HEK293 (cell line): ENCODE results near the gene HSDL1.
A peak's percentile ranks its signal among the peaks of the same experiment; 100 is the strongest.

ENCODE experiments used
- CTCF ChIP-seq: fragments of 450-650 bp; formaldehyde crosslinking; IDR thresholded peaks from 2 replicates; pipeline ENCODE4 v1.5.1; 2016; ENCODE audit warnings: missing biosample characterization, missing genetic modification characterization
- SP2 ChIP-seq: fragments of 450-650 bp; formaldehyde crosslinking; IDR thresholded peaks from 2 replicates; pipeline ENCODE4 v1.5.1; 2016; ENCODE audit warnings: missing biosample characterization, missing genetic modification characterization
- ZBTB44 ChIP-seq: fragments of 450-650 bp; IDR thresholded peaks from 2 replicates; pipeline ENCODE4 v1.5.1; 2018; ENCODE audit warnings: missing biosample characterization, mild to moderate bottlenecking, missing genetic modification characterization
- ZNF138 ChIP-seq: fragments of 450-650 bp; formaldehyde crosslinking; IDR thresholded peaks from 2 replicates; pipeline ENCODE4 v1.5.1; 2016; ENCODE audit warnings: missing biosample characterization, missing genetic modification characterization, borderline replicate concordance
- ZNF274 ChIP-seq, 2 experiments: fragments of 200-500 bp in 1 of 2; fragments of 450-650 bp in 1 of 2; sonication (Bioruptor generic) in 1 of 2; formaldehyde crosslinking in 1 of 2; IDR thresholded peaks; 2 replicates each; pipeline versions ENCODE4 v1.5.1 to v1.6.1; 2014 to 2016; ENCODE audit warnings: borderline replicate concordance in 1 of 2, inconsistent platforms in 1 of 2, low read length in 1 of 2, missing biosample characterization in 1 of 2, missing genetic modification characterization in 1 of 2
- ZNF530 ChIP-seq: fragments of 450-650 bp; formaldehyde crosslinking; IDR thresholded peaks from 2 replicates; pipeline ENCODE4 v1.5.1; 2016; ENCODE audit warnings: low read depth, missing biosample characterization, missing genetic modification characterization
- ZNF76 ChIP-seq: fragments of 450-650 bp; formaldehyde crosslinking; IDR thresholded peaks from 2 replicates; pipeline ENCODE4; 2016; ENCODE audit warnings: low read depth, missing biosample characterization, missing genetic modification characterization, borderline replicate concordance
- ZNF791 ChIP-seq: fragments of 450-650 bp; formaldehyde crosslinking; IDR thresholded peaks from 2 replicates; pipeline ENCODE4 v1.5.1; 2016; ENCODE audit warnings: missing biosample characterization, missing genetic modification characterization
- TF ChIP-seq, protein P1 (sequence below): fragments of 450-650 bp; formaldehyde crosslinking; optimal IDR thresholded peaks from 2 replicates; pipeline ENCODE3; 2016; ENCODE audit warnings: missing biosample characterization, mild to moderate bottlenecking, missing genetic modification characterization
- TF ChIP-seq, protein P2 (sequence below): IDR thresholded peaks from 2 replicates; pipeline ENCODE4 v1.6.1; 2011; ENCODE audit warnings: mild to moderate bottlenecking, low read depth, low read length, borderline replicate concordance

- TF ChIP-seq SP2 (tag by site-specific recombination) = no peak
- no peak for TF ChIP-seq ZNF76 (tag by site-specific recombination)
- TF ChIP-seq CTCF (tag by site-specific recombination) = no peak
- TF ChIP-seq, protein P1, sequence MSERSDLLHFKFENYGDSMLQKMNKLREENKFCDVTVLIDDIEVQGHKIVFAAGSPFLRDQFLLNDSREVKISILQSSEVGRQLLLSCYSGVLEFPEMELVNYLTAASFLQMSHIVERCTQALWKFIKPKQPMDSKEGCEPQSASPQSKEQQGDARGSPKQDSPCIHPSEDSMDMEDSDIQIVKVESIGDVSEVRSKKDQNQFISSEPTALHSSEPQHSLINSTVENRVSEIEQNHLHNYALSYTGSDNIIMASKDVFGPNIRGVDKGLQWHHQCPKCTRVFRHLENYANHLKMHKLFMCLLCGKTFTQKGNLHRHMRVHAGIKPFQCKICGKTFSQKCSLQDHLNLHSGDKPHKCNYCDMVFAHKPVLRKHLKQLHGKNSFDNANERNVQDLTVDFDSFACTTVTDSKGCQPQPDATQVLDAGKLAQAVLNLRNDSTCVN = no peak
- no peak for TF ChIP-seq ZNF791 (tag by site-specific recombination)
- no peak for TF ChIP-seq ZNF274 (IDR thresholded peaks at IDR 0.05; ENCODE audit: low read length)
- TF ChIP-seq ZNF274 (tag by site-specific recombination; IDR thresholded peaks at IDR 0.05; ENCODE audit: borderline replicate concordance) = no peak
- no peak for TF ChIP-seq ZNF138 (tag by site-specific recombination)
- TF ChIP-seq ZBTB44 (tag by site-specific recombination) = 0 out of 2 replicates have a peak, but pooled peaks have one; percentile 30
- no peak for TF ChIP-seq ZNF530 (tag by site-specific recombination)
- TF ChIP-seq, protein P2, sequence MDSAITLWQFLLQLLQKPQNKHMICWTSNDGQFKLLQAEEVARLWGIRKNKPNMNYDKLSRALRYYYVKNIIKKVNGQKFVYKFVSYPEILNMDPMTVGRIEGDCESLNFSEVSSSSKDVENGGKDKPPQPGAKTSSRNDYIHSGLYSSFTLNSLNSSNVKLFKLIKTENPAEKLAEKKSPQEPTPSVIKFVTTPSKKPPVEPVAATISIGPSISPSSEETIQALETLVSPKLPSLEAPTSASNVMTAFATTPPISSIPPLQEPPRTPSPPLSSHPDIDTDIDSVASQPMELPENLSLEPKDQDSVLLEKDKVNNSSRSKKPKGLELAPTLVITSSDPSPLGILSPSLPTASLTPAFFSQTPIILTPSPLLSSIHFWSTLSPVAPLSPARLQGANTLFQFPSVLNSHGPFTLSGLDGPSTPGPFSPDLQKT = no peak
Measured at GRCh38 chr16:84117494-84117843, 27.5 kb downstream of the HSDL1 start.
